Ishikawa (cell line): ENCODE results near the gene LETMD1.

Experiments used
- CEBPB ChIP-seq: IDR thresholded peaks from 2 replicates; pipeline ENCODE4 v1.6.1; 2012
- CREB1 ChIP-seq: IDR thresholded peaks from 2 replicates; pipeline ENCODE4 v1.6.1; 2012; ENCODE audit warnings: low read depth
- EGR1 ChIP-seq: IDR thresholded peaks from 2 replicates; pipeline ENCODE4 v1.6.1; 2012
- EP300 ChIP-seq: IDR thresholded peaks from 2 replicates; pipeline ENCODE4 v1.6.1; 2012; ENCODE audit warnings: borderline replicate concordance
- FOXM1 ChIP-seq: IDR thresholded peaks from 2 replicates; pipeline ENCODE4 v1.6.1; 2012; ENCODE audit warnings: low read depth, borderline replicate concordance
- NFIC ChIP-seq: IDR thresholded peaks from 2 replicates; pipeline ENCODE4 v1.6.1; 2012
- RAD21 ChIP-seq: IDR thresholded peaks from 2 replicates; pipeline ENCODE4 v1.6.1; 2012; ENCODE audit warnings: low read depth
- TAF1 ChIP-seq: IDR thresholded peaks from 2 replicates; pipeline ENCODE4 v1.6.1; 2012; ENCODE audit warnings: low read depth, mild to moderate bottlenecking
- TCF12 ChIP-seq: IDR thresholded peaks from 2 replicates; pipeline ENCODE4 v1.6.1; 2012; ENCODE audit warnings: low read depth
- TEAD4 ChIP-seq: IDR thresholded peaks from 2 replicates; pipeline ENCODE4 v1.6.1; 2012
- YY1 ChIP-seq: IDR thresholded peaks from 2 replicates; pipeline ENCODE4 v1.6.1; 2012; ENCODE audit warnings: low read depth
- ZBTB7A ChIP-seq: IDR thresholded peaks from 2 replicates; pipeline ENCODE4 v1.6.1; 2012; ENCODE audit warnings: low read depth
- TF ChIP-seq, protein P1 (sequence below): IDR thresholded peaks from 2 replicates; pipeline ENCODE4 v1.6.1; 2012
- TF ChIP-seq, protein P2 (sequence below): IDR thresholded peaks from 2 replicates; pipeline ENCODE4 v1.6.1; 2012; ENCODE audit warnings: low read depth, mild to moderate bottlenecking

DNA sequence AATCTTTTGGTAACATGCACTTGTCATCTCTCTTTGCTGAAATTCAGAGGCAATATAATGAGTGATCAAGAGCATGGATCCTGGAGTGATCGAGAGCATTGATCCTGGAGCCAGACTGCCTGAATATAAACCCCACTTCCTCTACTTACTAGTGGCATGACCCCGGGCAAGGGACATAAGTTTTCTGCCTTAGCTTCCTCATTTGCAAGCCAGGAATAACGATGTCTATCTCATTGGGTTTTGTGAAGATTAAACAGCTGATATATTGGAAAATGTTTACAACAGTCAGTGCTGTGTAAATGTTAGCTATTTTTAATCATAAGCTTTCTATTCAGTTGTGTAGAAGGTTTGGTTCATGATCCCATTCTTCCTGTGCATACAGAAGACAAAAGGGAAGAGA is 37.6 kb downstream of the LETMD1 start:
- no peak for TF ChIP-seq YY1
- no peak for TF ChIP-seq TCF12
- TF ChIP-seq CEBPB, result no peak
- TF ChIP-seq TEAD4, result no peak
- TF ChIP-seq EGR1, result no peak
- no peak for TF ChIP-seq TAF1
- no peak for TF ChIP-seq EP300
- TF ChIP-seq NFIC, result no peak
- TF ChIP-seq FOXM1, result no peak
- TF ChIP-seq CREB1, result no peak
- TF ChIP-seq RAD21, result no peak
- TF ChIP-seq, protein P1, sequence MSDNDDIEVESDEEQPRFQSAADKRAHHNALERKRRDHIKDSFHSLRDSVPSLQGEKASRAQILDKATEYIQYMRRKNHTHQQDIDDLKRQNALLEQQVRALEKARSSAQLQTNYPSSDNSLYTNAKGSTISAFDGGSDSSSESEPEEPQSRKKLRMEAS, result no peak
- TF ChIP-seq, protein P2, sequence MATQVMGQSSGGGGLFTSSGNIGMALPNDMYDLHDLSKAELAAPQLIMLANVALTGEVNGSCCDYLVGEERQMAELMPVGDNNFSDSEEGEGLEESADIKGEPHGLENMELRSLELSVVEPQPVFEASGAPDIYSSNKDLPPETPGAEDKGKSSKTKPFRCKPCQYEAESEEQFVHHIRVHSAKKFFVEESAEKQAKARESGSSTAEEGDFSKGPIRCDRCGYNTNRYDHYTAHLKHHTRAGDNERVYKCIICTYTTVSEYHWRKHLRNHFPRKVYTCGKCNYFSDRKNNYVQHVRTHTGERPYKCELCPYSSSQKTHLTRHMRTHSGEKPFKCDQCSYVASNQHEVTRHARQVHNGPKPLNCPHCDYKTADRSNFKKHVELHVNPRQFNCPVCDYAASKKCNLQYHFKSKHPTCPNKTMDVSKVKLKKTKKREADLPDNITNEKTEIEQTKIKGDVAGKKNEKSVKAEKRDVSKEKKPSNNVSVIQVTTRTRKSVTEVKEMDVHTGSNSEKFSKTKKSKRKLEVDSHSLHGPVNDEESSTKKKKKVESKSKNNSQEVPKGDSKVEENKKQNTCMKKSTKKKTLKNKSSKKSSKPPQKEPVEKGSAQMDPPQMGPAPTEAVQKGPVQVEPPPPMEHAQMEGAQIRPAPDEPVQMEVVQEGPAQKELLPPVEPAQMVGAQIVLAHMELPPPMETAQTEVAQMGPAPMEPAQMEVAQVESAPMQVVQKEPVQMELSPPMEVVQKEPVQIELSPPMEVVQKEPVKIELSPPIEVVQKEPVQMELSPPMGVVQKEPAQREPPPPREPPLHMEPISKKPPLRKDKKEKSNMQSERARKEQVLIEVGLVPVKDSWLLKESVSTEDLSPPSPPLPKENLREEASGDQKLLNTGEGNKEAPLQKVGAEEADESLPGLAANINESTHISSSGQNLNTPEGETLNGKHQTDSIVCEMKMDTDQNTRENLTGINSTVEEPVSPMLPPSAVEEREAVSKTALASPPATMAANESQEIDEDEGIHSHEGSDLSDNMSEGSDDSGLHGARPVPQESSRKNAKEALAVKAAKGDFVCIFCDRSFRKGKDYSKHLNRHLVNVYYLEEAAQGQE, result no peak
- TF ChIP-seq ZBTB7A, result no peak
